Spleen (tissue), 11 donors: ENCODE data around the gene GALNT12. TPM values are rescaled to one million over a fixed set of nuclear protein-coding genes. Genes with fewer than 3 reads are reported as not detected.

Experiments used
- DNase-seq: peaks from one replicate; pipeline ENCODE4 v3.0.0-alpha.2; 2020
- H3K27ac ChIP-seq, 8 donors: fragments of 200-600 bp; sonication (generic) in 7 of 8; 1 replicate in 4 of 8; 2 replicates in 4 of 8; pipeline versions ENCODE4 v1.5.0 to v1.8.0; 2016 to 2021; ENCODE audit warnings: inconsistent platforms in 4 of 8, mild to moderate bottlenecking in 4 of 8, moderate library complexity in 1 of 8
- H3K27me3 ChIP-seq, 7 donors: fragments of 200-600 bp; sonication (generic) in 6 of 7; replicated peaks in 1 of 7; 1 replicate in 4 of 7; 2 replicates in 3 of 7; pipeline versions ENCODE4 v1.5.0 to v1.8.0; 2016 to 2021; ENCODE audit warnings: inconsistent platforms in 3 of 7, mild to moderate bottlenecking in 1 of 7
- H3K36me3 ChIP-seq, 6 donors: fragments of 200-600 bp; sonication (generic) in 5 of 6; 1 replicate in 4 of 6; 2 replicates in 2 of 6; pipeline versions ENCODE4 v1.5.0 to v1.8.0; 2016 to 2021; ENCODE audit warnings: inconsistent platforms in 2 of 6
- H3K4me1 ChIP-seq, 6 donors: fragments of 200-600 bp; sonication (generic) in 5 of 6; 1 replicate in 3 of 6; 2 replicates in 3 of 6; pipeline versions ENCODE4 v1.5.0 to v1.8.0; 2016 to 2021; ENCODE audit warnings: inconsistent platforms in 3 of 6
- H3K4me3 ChIP-seq, 8 donors: fragments of 200-600 bp; sonication (generic) in 7 of 8; 1 replicate in 4 of 8; 2 replicates in 4 of 8; pipeline versions ENCODE4 v1.5.0 to v1.8.0; 2016 to 2021; ENCODE audit warnings: inconsistent platforms in 4 of 8, mild to moderate bottlenecking in 4 of 8, moderate library complexity in 2 of 8
- H3K9me3 ChIP-seq, 8 donors: fragments of 200-600 bp; sonication (generic) in 7 of 8; 1 replicate in 4 of 8; 2 replicates in 4 of 8; pipeline versions ENCODE4 v1.5.0 to v1.8.0; 2016 to 2021; ENCODE audit warnings: inconsistent platforms in 4 of 8
- CTCF ChIP-seq, 11 experiments: fragments of 200-600 bp in 7 of 11; fragments of 450-650 bp in 4 of 11; sonication (generic) in 4 of 11; IDR thresholded peaks in 8 of 11; conservative IDR thresholded peaks in 3 of 11; 1 replicate in 7 of 11; 2 replicates in 4 of 11; pipeline versions ENCODE4 v1.4.0 to v1.8.0; 2016 to 2021; ENCODE audit warnings: antibody characterized with exemption in 11 of 11, inconsistent platforms in 4 of 11, mild to moderate bottlenecking in 1 of 11
- POLR2A ChIP-seq, 3 donors: fragments of 450-650 bp; IDR thresholded peaks; one replicate each; pipeline ENCODE4 v1.5.1; 2017; ENCODE audit warnings: antibody characterized with exemption in 3 of 3, mild to moderate bottlenecking in 1 of 3
- POLR2AphosphoS5 ChIP-seq, 3 donors: sonication (generic); formaldehyde crosslinking; IDR thresholded peaks; one replicate each; pipeline ENCODE4 v1.5.1; 2017; ENCODE audit warnings: antibody characterized with exemption in 3 of 3
- WGBS, 5 donors: extraction: QIAGEN DNeasy Blood & Tissue Kit in 3 of 5; methylation state at CpG; one replicate each; pipeline versions ENCODE4 v1.1.5 to v1.1.7; 2013 to 2018; 5-methylcytosine and 5-hydroxymethylcytosine counted together
- intact Hi-C: fragments of 100-400 bp; cut with DNase I; formaldehyde crosslinking; loops from one replicate; pipeline ENCODE4 v1.15.0; 2023; ENCODE audit warnings: low total_unique reads
- polyA plus RNA-seq, 3 donors: library from polyadenylated mRNA; stranded (reverse); fragments of 200-250 nt; gene quantifications; one replicate each; pipeline ENCODE4 v1.2.1, GENCODE V29; 2013
- total RNA-seq, 7 donors: library from RNA; depleted of rRNA in 3 of 7; stranded (reverse); fragments of >200 nt in 3 of 7; fragmentation: NEBNext Ultra II Directional in 4 of 7; extraction: Animal tissue kit (Norgen Biotek cat#: 25700) in 4 of 7; gene quantifications; one replicate each; pipeline versions ENCODE4 v1.1.0 to v1.2.1, GENCODE V29; 2016 to 2021
- donor health status: healthy with polysubstance abuse.
- donor health status: DM: no; HTN: no; CAD: no; lungs with moderate emphysema.
- donor health status: DM: no; HTN: no; CAD: no.
- donor health status: Bipolar disorder and iron deficiency.
- donor health status: healthy.
- donor health status: DM: no; HTN: no; CAD: no.
- donor health status: DM: yes; HTN: yes; CAD: no.

The GALNT12 gene
- total and polyA plus RNA-seq, 10 donors = 1.2 to 3.2 (median 2.5) TPM

GRCh38 chr9:98794802-98795201 is 12.7 kb upstream of the GALNT12 start:
- WGBS, 5 donors = 92 to 97% (median 93%) methylated on average over 3 of the region's 3 CpGs
- intact Hi-C loops = no loop called here
- Histone ChIP-seq H3K36me3 (peaks cover 0 to 5% (median under 1%) of the 10 kb centered on the region in 6 donors), H3K4me3 (no peak overlapping the region), H3K27me3 (peaks cover 0 to 12% (median 0%) of the 10 kb centered on the region in 7 donors), H3K27ac (no peak overlapping the region), H3K9me3 (peaks cover 0 to 13% (median 9%) of the 10 kb centered on the region in 8 donors), H3K4me1 (peaks cover 0 to 43% (median 24%) of the 10 kb centered on the region in 6 donors)
- TF ChIP-seq CTCF (IDR thresholded peaks at IDR 0.05 in 8 of 11, conservative IDR thresholded peaks at IDR 0.05 in 3 of 11) = no peak
- no peak for TF ChIP-seq POLR2AphosphoS5 (IDR thresholded peaks at IDR 0.05)
- TF ChIP-seq POLR2A (IDR thresholded peaks at IDR 0.05) = no peak
- DNase-seq = no peak

- TF ChIP-seq CTCF (IDR thresholded peaks at IDR 0.05 in 8 of 11, conservative IDR thresholded peaks at IDR 0.05 in 3 of 11) (no peak), POLR2AphosphoS5 (IDR thresholded peaks at IDR 0.05) (no peak), POLR2A (IDR thresholded peaks at IDR 0.05) (no peak)
- peaks cover 0 to 12% (median 0%) of the 10 kb centered on the region in 7 donors for H3K27me3 ChIP-seq
- H3K4me3 ChIP-seq = peak overlapping the region; percentile 44 to 83 (median 60)
- peak overlapping the region in 1 of 8 donors; percentile 51 for H3K27ac ChIP-seq
- H3K36me3 ChIP-seq = no peaks in the 10 kb centered on the region
- WGBS, 5 donors = 71 to 78% (median 74%) methylated on average over 12 of the region's 12 CpGs
- DNase-seq = no peak
- intact Hi-C loops = no loop called here
- peaks cover 0 to 43% (median 24%) of the 10 kb centered on the region in 6 donors for H3K4me1 ChIP-seq
- H3K9me3 ChIP-seq = peaks cover 0 to 13% (median 9%) of the 10 kb centered on the region in 8 donors
Measured at GRCh38 chr9:98795295-98795955, 12.0 kb upstream of the GALNT12 start.

GRCh38 chr9:98795970-98796363 is 11.5 kb upstream of the GALNT12 start:
- H3K27me3 ChIP-seq = peaks cover 0 to 12% (median 0%) of the 10 kb centered on the region in 7 donors
- WGBS, 5 donors = 0 to 1% (median 1%) methylated on average over 14 to 48 of the region's 48 CpGs
- H3K4me1 ChIP-seq = peaks cover 0 to 41% (median 23%) of the 10 kb centered on the region in 6 donors
- intact Hi-C loops = no loop called here
- peak overlapping the region in 3 of 8 donors; percentile 28 to 82 (median 51) for H3K27ac ChIP-seq
- H3K36me3 ChIP-seq = no peaks in the 10 kb centered on the region
- peak overlapping the region; percentile 44 to 83 (median 60) for H3K4me3 ChIP-seq
- peaks cover 0 to 13% (median 9%) of the 10 kb centered on the region in 8 donors for H3K9me3 ChIP-seq
- DNase-seq = peak; percentile 88
- TF ChIP-seq POLR2A (IDR thresholded peaks at IDR 0.05) = no peak
- no peak for TF ChIP-seq POLR2AphosphoS5 (IDR thresholded peaks at IDR 0.05)

GRCh38 chr9:98796364-98797101 is 10.9 kb upstream of the GALNT12 start, which contains the start of gene ANKS6:
ANKS6 (minus strand) TSS chr9:98796555; CDS start chr9:98796491, 64 bp downstream.
- DNase-seq = peak; percentile 95
- Histone ChIP-seq H3K27me3 (peaks cover 0 to 12% (median 0%) of the 10 kb centered on the region in 7 donors), H3K4me3 (peak within 1 kb of the TSS; percentile 46 to 83 (median 60)), H3K36me3 (no peaks in the 10 kb centered on the region), H3K27ac (peak within 1 kb of the TSS; percentile 19 to 82 (median 64)), H3K4me1 (peaks cover 0 to 35% (median 19%) of the 10 kb centered on the region in 6 donors), H3K9me3 (peaks cover 0 to 13% (median 9%) of the 10 kb centered on the region in 8 donors)
- intact Hi-C loops = no loop called here
- TF ChIP-seq POLR2AphosphoS5 (IDR thresholded peaks at IDR 0.05) (peak; percentile 12 to 68 (median 44)), CTCF (IDR thresholded peaks at IDR 0.05 in 8 of 11, conservative IDR thresholded peaks at IDR 0.05 in 3 of 11) (peak in 7 of 11 experiments; percentile 31 to 75 (median 68)), POLR2A (IDR thresholded peaks at IDR 0.05) (no peak)
- 2 to 15% (median 4%) methylated on average over 11 to 86 of the region's 86 CpGs for WGBS, 5 donors
